Activated B cell treated with CpG ODN at 0.5 μM for 24 hours (primary cell): ENCODE measurements around the gene STAM2. TPM values are rescaled to one million over a fixed set of nuclear protein-coding genes. Genes with fewer than 3 reads are reported as not detected.
"Not testable (repeated sequence)": the region's sequence is repeated elsewhere in the genome, so short reads cannot be mapped to it uniquely, and the experiment has no call there.

ENCODE experiments used
- ATAC-seq: fragments of 200-7000 bp; cut with Tn5 transposase; one replicate; pipeline ENCODE4 v1.10.0; 2021; ENCODE audit warnings: low read depth, mild to moderate bottlenecking, moderate library complexity
- CTCF ChIA-PET: fragments of 350-600 bp; sonication (Branson Sonifier 250); formaldehyde crosslinking; loops from one replicate; lab custom pipeline; 2021; ENCODE audit warnings: antibody characterized with exemption; lab: Charles Lee
- POLR2A ChIA-PET: fragments of 350-600 bp; sonication (Branson Sonifier 250); formaldehyde crosslinking; loops from one replicate; lab custom pipeline; 2021; ENCODE audit warnings: antibody characterized with exemption; lab: Charles Lee
- DNase-seq: peaks from one replicate; pipeline ENCODE4 v3.0.0; 2022
- H3K27ac Mint-ChIP-seq: one replicate; pipeline ENCODE4 v1.8.0; 2020; ENCODE audit warnings: mixed read lengths
- H3K27me3 Mint-ChIP-seq: one replicate; pipeline ENCODE4 v1.8.0; 2021; ENCODE audit warnings: mixed read lengths
- H3K36me3 Mint-ChIP-seq: one replicate; pipeline ENCODE4 v1.8.0; 2021; ENCODE audit warnings: low read depth, mixed read lengths
- H3K4me1 Mint-ChIP-seq: one replicate; pipeline ENCODE4 v1.8.0; 2021; ENCODE audit warnings: mixed read lengths
- H3K4me3 Mint-ChIP-seq: one replicate; pipeline ENCODE4 v1.8.0; 2020; ENCODE audit warnings: mild to moderate bottlenecking, mixed read lengths
- H3K9me3 Mint-ChIP-seq: one replicate; pipeline ENCODE4 v1.8.0; 2020; ENCODE audit warnings: mixed read lengths
- CTCF ChIP-seq: fragments of 200-600 bp; IDR thresholded peaks from one replicate; pipeline ENCODE4 v1.8.0; 2022; ENCODE audit warnings: antibody characterized with exemption, mild to moderate bottlenecking
- intact Hi-C: fragments of 100-400 bp; cut with micrococcal nuclease; formaldehyde crosslinking; loops from one replicate; pipeline ENCODE4 v1.15.1; 2024
- total RNA-seq: library from RNA; stranded (reverse); gene quantifications from 2 replicates; pipeline ENCODE4 v1.2.3, GENCODE V29; 2022

The STAM2 gene
- total RNA-seq, 1 donor from 2014 or later = 27.4 TPM

GRCh38 chr2:152165306-152165705 lies 10.3 kb downstream of the STAM2 start:
- Mint-ChIP-seq H3K9me3 (no peaks in the 10 kb centered on the region), H3K4me3 (no peak overlapping the region), H3K27ac (no peak overlapping the region), H3K27me3 (no peaks in the 10 kb centered on the region), H3K36me3 (peaks cover 18% of the 10 kb centered on the region), H3K4me1 (peaks cover 45% of the 10 kb centered on the region)
- no peak for TF ChIP-seq CTCF
- ChIA-PET CTCF (no interaction called here), POLR2A (no interaction called here)
- intact Hi-C loops = no loop called here
- no peak for DNase-seq
- no peak for ATAC-seq

GRCh38 chr2:152163669-152164068 lies 11.9 kb downstream of the STAM2 start:
- CTCF ChIA-PET, ATAC-seq, H3K27ac Mint-ChIP-seq, intact Hi-C loops, DNase-seq, H3K27me3 Mint-ChIP-seq, H3K4me3 Mint-ChIP-seq, POLR2A ChIA-PET, H3K9me3 Mint-ChIP-seq: not testable (repeated sequence)
- Mint-ChIP-seq H3K36me3 (peaks cover 15% of the 10 kb centered on the region), H3K4me1 (peaks cover 44% of the 10 kb centered on the region)

- intact Hi-C loops = no loop called here
- DNase-seq (no peak), ATAC-seq (no peak)
- ChIA-PET POLR2A (no interaction called here), CTCF (no interaction called here)
- TF ChIP-seq CTCF = no peak
- Mint-ChIP-seq H3K4me1 (peaks cover 35% of the 10 kb centered on the region), H3K36me3 (peaks cover 25% of the 10 kb centered on the region), H3K27ac (no peak overlapping the region), H3K9me3 (peaks cover 4% of the 10 kb centered on the region), H3K4me3 (no peak overlapping the region), H3K27me3 (no peaks in the 10 kb centered on the region)
Observed at GRCh38 chr2:152162141-152162540, 13.4 kb downstream of the STAM2 start.

- Mint-ChIP-seq H3K4me1 (peaks cover 29% of the 10 kb centered on the region), H3K27ac (no peak overlapping the region), H3K4me3 (no peak overlapping the region), H3K36me3 (peaks cover 29% of the 10 kb centered on the region), H3K27me3 (no peaks in the 10 kb centered on the region), H3K9me3 (peaks cover 4% of the 10 kb centered on the region)
- ATAC-seq = no peak
- POLR2A ChIA-PET = no interaction called here
- TF ChIP-seq CTCF = no peak
- intact Hi-C loops = no loop called here
- no peak for DNase-seq
- CTCF ChIA-PET = no interaction called here
Observed at GRCh38 chr2:152161598-152161997, 14.0 kb downstream of the STAM2 start.

GRCh38 chr2:152160378-152160777 lies 15.2 kb downstream of the STAM2 start:
- H3K27me3 Mint-ChIP-seq, POLR2A ChIA-PET, ATAC-seq, H3K27ac Mint-ChIP-seq, DNase-seq, H3K4me3 Mint-ChIP-seq, CTCF ChIA-PET, intact Hi-C loops, H3K9me3 Mint-ChIP-seq: not testable (repeated sequence)
- peaks cover 29% of the 10 kb centered on the region for H3K36me3 Mint-ChIP-seq
- H3K4me1 Mint-ChIP-seq = peaks cover 26% of the 10 kb centered on the region

GRCh38 chr2:152157253-152157652 lies 18.3 kb downstream of the STAM2 start:
- intact Hi-C loops = no loop called here
- Mint-ChIP-seq H3K4me3 (no peak overlapping the region), H3K36me3 (peaks cover 34% of the 10 kb centered on the region), H3K27me3 (no peaks in the 10 kb centered on the region), H3K4me1 (peaks cover 37% of the 10 kb centered on the region), H3K9me3 (peaks cover 7% of the 10 kb centered on the region), H3K27ac (no peak overlapping the region)
- DNase-seq (no peak), ATAC-seq (no peak)
- CTCF ChIA-PET = no interaction called here
- TF ChIP-seq CTCF = no peak
- POLR2A ChIA-PET = no interaction called here
